Progenitor cell of endocrine pancreas (in vitro differentiated cells): ENCODE results near the gene TRAF3IP3. TPM values are rescaled to one million over a fixed set of nuclear protein-coding genes. Genes with fewer than 3 reads are reported as not detected.

Experiments used
- DNase-seq: peaks from one replicate; pipeline ENCODE4 v3.0.0; 2021; ENCODE audit warnings: low spot score; ENCODE audit not compliant: unreplicated experiment
- H3K27ac Mint-ChIP-seq: 2 replicates; pipeline ENCODE4 v1.8.0; 2021; ENCODE audit warnings: mild to moderate bottlenecking, moderate library complexity, mixed read lengths
- H3K27me3 Mint-ChIP-seq: 2 replicates; pipeline ENCODE4 v1.8.0; 2021; ENCODE audit warnings: mixed read lengths
- H3K36me3 Mint-ChIP-seq: 2 replicates; pipeline ENCODE4 v1.8.0; 2022; ENCODE audit warnings: mixed read lengths; ENCODE audit not compliant: insufficient read depth
- H3K4me1 Mint-ChIP-seq: 2 replicates; pipeline ENCODE4 v1.8.0; 2021; ENCODE audit warnings: low read depth, mixed read lengths
- H3K4me3 Mint-ChIP-seq: 2 replicates; pipeline ENCODE4 v1.8.0; 2021; ENCODE audit warnings: low read depth, mild to moderate bottlenecking, moderate library complexity, mixed read lengths
- H3K9me3 Mint-ChIP-seq: 2 replicates; pipeline ENCODE4 v1.8.0; 2021; ENCODE audit warnings: low read depth, mixed read lengths
- CTCF ChIP-seq: fragments of 200-600 bp; sonication (generic); IDR thresholded peaks from one replicate; pipeline ENCODE4 v1.5.0; 2021; ENCODE audit warnings: antibody characterized with exemption, mild to moderate bottlenecking; ENCODE audit not compliant: unreplicated experiment
- total RNA-seq: library from RNA; stranded (reverse); gene quantifications from 2 replicates; pipeline ENCODE4 v1.2.1, GENCODE V29; 2021

Gene TRAF3IP3
- total RNA-seq, 1 donor from 2014 or later = not detected

GRCh38 chr1:209825591-209826434, 70.0 kb downstream of the TRAF3IP3 start:
- H3K27ac Mint-ChIP-seq = peak overlapping the region; percentile 9
- H3K4me1 Mint-ChIP-seq = peaks cover 11% of the 10 kb centered on the region
- H3K27me3 Mint-ChIP-seq = peaks cover 15% of the 10 kb centered on the region
- DNase-seq = no peak
- peaks cover 1% of the 10 kb centered on the region for H3K36me3 Mint-ChIP-seq
- peaks cover 4% of the 10 kb centered on the region for H3K9me3 Mint-ChIP-seq
- H3K4me3 Mint-ChIP-seq = no peak overlapping the region
- TF ChIP-seq CTCF = no peak

- peaks cover 5% of the 10 kb centered on the region for H3K36me3 Mint-ChIP-seq
- peak; percentile 68 for TF ChIP-seq CTCF
- peak; percentile 87 for DNase-seq
- H3K27ac Mint-ChIP-seq = peak within 1 kb of the TSS; percentile 87
- H3K27me3 Mint-ChIP-seq = peaks cover 7% of the 10 kb centered on the region
- peaks cover 4% of the 10 kb centered on the region for H3K9me3 Mint-ChIP-seq
- H3K4me3 Mint-ChIP-seq = peak within 1 kb of the TSS; percentile 96
- H3K4me1 Mint-ChIP-seq = peaks cover 11% of the 10 kb centered on the region
Observed at GRCh38 chr1:209827384-209828262, 71.8 kb downstream of the TRAF3IP3 start, which contains the start of gene UTP25. UTP25 (plus strand) TSS chr1:209827972; CDS start chr1:209828064, 92 bp downstream.

GRCh38 chr1:209829716-209830115, 73.9 kb downstream of the TRAF3IP3 start:
- H3K27me3 Mint-ChIP-seq = peaks cover 2% of the 10 kb centered on the region
- no peak overlapping the region for H3K27ac Mint-ChIP-seq
- TF ChIP-seq CTCF = no peak
- peaks cover 8% of the 10 kb centered on the region for H3K4me1 Mint-ChIP-seq
- peaks cover 4% of the 10 kb centered on the region for H3K9me3 Mint-ChIP-seq
- no peak for DNase-seq
- H3K36me3 Mint-ChIP-seq = peaks cover 14% of the 10 kb centered on the region
- H3K4me3 Mint-ChIP-seq = peak overlapping the region; percentile 64

DNA sequence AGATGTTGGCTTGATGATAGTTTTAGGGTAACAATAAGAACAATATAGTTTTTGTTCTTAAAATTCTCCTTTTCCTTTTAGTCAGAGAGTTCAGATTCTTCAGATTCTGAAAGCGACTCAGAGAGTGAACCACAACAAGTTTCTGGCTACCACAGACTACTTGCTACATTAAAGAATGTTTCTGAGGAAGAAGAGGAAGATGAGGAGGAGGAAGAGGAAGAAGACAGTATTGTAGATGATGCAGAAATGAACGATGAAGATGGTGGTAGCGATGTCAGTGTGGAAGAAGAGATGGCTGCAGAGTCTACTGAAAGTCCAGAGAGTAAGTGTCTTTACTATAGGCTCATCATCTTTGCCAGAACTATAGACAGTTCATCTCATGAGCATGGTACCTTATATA, 74.9 kb downstream of the TRAF3IP3 start:
- H3K4me1 Mint-ChIP-seq = peaks cover 8% of the 10 kb centered on the region
- H3K9me3 Mint-ChIP-seq = peaks cover 4% of the 10 kb centered on the region
- TF ChIP-seq CTCF = no peak

GRCh38 chr1:209831615-209832014, 75.8 kb downstream of the TRAF3IP3 start:
- Mint-ChIP-seq H3K27me3 (no peaks in the 10 kb centered on the region), H3K4me3 (no peak overlapping the region), H3K9me3 (peaks cover 4% of the 10 kb centered on the region), H3K27ac (no peak overlapping the region), H3K4me1 (peaks cover 6% of the 10 kb centered on the region), H3K36me3 (peaks cover 16% of the 10 kb centered on the region)
- TF ChIP-seq CTCF = no peak
- no peak for DNase-seq

More for the DNA sequence above, 74.9 kb downstream of the TRAF3IP3 start:
- H3K27ac Mint-ChIP-seq = no peak overlapping the region
- H3K27me3 Mint-ChIP-seq = no peaks in the 10 kb centered on the region
- H3K36me3 Mint-ChIP-seq = peaks cover 14% of the 10 kb centered on the region
- DNase-seq = no peak
- no peak overlapping the region for H3K4me3 Mint-ChIP-seq
